Activated CD8-positive, alpha-beta memory T cell treated with anti-CD3 and anti-CD28 coated beads for 24 hours (primary cell): ENCODE measurements around the gene LGALS7B.
A peak's percentile ranks its signal among the peaks of the same experiment; 100 is the strongest.
"Not testable (repeated sequence)": the region's sequence is repeated elsewhere in the genome, so short reads cannot be mapped to it uniquely, and the experiment has no call there.

Source experiments
- DNase-seq: peaks from one replicate; pipeline ENCODE4 v3.0.0-alpha.2; 2020

The LGALS7B gene

GRCh38 chr19:38825936-38826335 is 36.9 kb downstream of the LGALS7B start:
- not testable (repeated sequence) for DNase-seq

- DNase-seq, result no peak
Measured at GRCh38 chr19:38826856-38827551, 38.0 kb downstream of the LGALS7B start.

- not testable (repeated sequence) for DNase-seq
Measured at GRCh38 chr19:38829203-38829602, 40.2 kb downstream of the LGALS7B start.

GRCh38 chr19:38830039-38830733 is 41.2 kb downstream of the LGALS7B start:
- DNase-seq, result no peak

- DNase-seq, result no peak
Measured at GRCh38 chr19:38831142-38831605, 42.2 kb downstream of the LGALS7B start.

GRCh38 chr19:38833092-38833425 is 44.1 kb downstream of the LGALS7B start:
- DNase-seq, result no peak

- DNase-seq, result no peak
Measured at GRCh38 chr19:38834104-38834490, 45.1 kb downstream of the LGALS7B start.

GRCh38 chr19:38834590-38834989 is 45.6 kb downstream of the LGALS7B start:
- no peak for DNase-seq

GRCh38 chr19:38836159-38836982 is 47.4 kb downstream of the LGALS7B start:
- DNase-seq, result no peak

GRCh38 chr19:38836983-38837626 is 48.1 kb downstream of the LGALS7B start:
- DNase-seq, result no peak

GRCh38 chr19:38837656-38838121 is 48.7 kb downstream of the LGALS7B start:
- no peak for DNase-seq

GRCh38 chr19:38838208-38838985 is 49.4 kb downstream of the LGALS7B start:
- peak; percentile 74 for DNase-seq

- no peak for DNase-seq
Measured at GRCh38 chr19:38838986-38839761, 50.2 kb downstream of the LGALS7B start.

- DNase-seq, result no peak
Measured at GRCh38 chr19:38839816-38840582, 51.0 kb downstream of the LGALS7B start.

- DNase-seq, result no peak
Measured at GRCh38 chr19:38840583-38840968, 51.6 kb downstream of the LGALS7B start.
